Stimulated activated CD8-positive, alpha-beta memory T cell treated with anti-CD3 and anti-CD28 coated beads, Interleukin-4, amount 100 ng/mL, for 24 hours (primary cell): Measurements from ENCODE around the gene ITGA5.
A peak's percentile ranks its signal among the peaks of the same experiment; 100 is the strongest.

Experiments used
- DNase-seq: peaks from one replicate; pipeline ENCODE4 v3.0.0-alpha.2; 2020; ENCODE audit warnings: low read depth

ITGA5 gene

DNA sequence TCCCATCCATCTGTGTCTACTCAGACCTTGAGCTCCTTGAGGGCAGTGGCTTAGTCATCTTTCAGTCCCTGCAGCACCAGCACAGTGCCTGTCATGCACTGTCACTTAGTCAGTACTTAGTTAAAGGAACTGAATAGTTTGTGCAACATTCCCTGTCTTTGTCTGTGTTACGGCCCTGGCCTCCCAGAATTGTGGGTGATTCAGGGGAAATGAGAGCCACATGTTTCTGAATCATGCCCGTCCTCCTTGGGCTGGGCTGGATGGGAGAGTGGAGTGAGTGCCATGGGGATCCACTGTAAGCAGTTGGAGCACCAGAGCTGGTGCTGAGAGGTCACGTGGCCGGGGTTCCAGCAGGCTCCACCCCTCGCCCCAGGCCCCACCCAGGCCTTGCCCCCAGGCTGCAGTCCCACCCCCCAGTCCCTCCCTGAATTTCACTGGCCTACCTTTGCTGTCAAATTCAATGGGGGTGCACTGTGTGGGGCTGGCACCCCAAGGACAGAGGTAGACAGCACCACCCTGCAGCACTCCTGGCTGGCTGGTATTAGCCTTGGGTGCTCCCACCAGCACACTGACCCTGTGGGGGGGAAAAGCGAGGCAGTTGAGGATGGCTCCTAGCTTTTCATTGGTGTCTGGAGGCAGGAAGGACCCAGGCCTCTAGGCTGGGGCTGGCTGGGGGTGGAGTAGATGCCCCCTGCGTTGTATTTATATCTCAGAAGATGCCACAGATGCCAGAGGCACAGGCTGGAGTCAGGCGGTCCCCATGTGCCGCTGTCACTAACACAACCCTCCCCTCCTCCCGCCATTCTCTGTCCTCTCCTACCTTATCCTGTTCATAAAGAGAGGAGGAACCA is 7.5 kb downstream of the ITGA5 start:
- no peak for DNase-seq

DNA sequence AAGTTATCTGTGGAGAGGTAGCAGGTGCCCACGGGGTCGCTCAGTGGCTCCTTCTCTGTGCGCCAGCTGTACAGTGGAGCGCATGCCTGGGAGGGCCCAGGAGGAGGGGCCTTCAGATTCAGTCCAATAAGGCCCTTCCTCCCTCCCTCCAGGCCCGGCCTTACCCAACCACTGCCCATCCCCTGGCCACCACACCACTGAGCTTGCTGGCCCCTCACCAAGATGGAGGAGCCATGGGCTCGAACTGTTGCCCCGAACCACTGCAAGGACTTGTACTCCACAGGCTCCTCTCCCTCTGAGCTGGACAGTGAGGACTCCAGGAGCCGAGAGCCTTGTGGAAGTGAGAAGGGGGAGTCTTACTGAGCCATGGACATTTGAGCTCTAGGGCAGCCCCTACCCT is 9.8 kb downstream of the ITGA5 start:
- no peak for DNase-seq

DNA sequence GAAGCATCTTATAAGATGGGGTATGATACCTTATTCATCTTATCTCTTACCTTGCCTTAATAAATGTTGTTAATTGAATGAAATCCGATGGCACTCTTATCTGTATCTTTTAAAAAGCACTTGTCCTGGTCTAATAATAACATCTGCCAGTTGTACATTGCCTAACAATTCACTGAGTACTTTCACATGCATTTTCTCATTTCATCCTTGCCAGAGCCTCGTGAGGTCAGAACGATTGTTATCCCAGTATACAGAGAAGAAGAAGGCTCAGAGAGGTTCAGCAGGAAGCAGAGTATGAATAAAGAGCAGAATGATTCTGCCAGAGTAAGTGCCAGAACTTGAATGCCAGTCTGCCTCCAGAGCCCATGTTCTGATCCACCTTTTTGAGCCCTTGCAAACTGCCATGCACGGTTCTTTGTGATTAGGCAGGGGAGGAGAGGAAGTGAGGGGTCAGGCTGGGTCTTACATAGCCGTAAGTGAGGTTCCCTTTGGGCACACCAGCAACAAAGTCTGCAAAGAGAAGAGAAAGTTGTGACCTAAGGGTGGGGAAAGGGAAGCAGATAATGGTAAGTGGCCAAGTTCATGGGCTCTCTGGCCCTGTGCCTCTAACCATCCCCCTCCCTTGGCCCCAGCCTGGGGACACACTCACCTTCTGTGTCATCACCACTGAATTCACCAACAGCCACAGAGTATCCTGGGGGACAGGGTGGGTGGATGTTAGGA is 11.7 kb downstream of the ITGA5 start:
- DNase-seq, result no peak

DNA sequence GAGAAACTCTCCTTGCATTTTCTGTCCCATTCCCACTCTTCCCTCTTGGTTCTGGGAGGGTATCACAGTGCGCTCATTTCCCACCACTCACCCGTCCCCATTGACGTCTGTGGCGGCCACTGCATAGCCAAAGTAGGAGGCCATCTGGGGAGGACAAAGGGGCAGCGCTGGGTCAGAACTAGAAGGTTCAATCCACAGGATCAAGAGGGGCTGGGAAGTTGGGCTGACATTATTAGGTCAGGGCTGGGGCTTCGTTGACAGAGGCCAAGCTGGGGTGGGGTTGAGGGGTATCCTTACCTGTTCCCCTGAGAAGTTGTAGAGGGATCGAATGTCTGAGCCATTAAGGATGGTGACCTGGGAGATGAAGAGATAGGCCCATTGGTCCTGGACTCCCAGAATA is 13.5 kb downstream of the ITGA5 start:
- DNase-seq, result no peak

GRCh38 chr12:54405106-54405505 is 14.0 kb downstream of the ITGA5 start:
- no peak for DNase-seq

GRCh38 chr12:54404061-54405004 is 14.7 kb downstream of the ITGA5 start:
- no peak for DNase-seq

DNA sequence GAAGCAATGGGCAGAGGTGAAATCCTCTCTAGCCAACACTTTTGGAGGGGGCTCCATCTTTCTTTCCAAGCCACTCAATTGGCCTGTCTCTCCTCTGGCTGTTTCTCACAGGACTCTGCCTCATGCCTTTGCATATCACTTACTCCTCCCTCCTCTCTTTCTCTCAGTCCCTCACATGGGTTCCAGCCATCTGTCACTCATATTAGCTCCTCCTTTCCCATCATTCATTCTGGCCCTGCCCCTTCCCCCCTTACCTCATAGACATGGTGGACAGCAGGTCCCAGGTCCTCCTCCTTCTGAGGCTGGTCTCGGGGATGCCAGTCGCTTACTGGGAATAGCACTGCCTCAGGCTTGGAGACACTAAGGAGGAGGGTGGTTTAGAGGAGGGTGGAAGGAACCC is 17.9 kb downstream of the ITGA5 start:
- no peak for DNase-seq

DNA sequence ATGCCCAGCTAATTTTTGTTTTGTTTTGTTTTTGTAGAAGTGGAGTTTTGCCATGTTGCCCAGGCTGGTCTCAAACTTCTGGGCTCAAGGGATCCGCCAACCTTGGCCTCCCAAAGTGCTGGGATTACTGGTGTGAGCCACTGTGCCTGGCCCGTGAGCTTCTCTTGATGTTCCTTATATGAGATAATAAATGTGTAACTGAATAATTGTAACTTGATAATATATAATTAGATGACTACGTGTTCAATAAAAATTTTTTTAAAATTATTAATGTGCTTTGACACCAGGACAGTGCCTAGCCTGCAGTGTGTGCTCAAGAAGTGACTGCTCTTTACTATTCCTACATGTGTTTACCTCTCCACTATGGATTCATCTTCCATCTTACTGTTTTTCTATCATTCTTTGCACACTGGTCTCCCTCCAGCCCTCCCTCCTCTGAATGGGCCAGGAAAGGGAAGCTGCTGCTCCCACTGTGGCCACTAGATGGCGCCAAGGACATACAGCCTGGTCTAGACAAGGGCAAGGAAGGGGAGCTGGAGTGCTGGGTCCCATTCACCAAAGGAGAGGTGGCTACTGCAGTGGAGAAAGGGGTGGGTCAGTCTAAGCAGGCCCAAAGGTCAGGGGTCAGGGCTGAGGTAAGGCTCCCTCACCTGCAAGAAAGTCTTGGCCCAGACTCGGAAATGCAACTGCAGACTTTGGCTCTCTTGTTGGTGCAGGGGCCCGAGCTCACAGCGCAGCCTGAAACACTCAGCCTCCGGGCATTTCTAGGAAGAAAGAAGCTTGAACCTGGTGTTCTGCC is 19.9 kb downstream of the ITGA5 start:
- peak; percentile 74 for DNase-seq

DNA sequence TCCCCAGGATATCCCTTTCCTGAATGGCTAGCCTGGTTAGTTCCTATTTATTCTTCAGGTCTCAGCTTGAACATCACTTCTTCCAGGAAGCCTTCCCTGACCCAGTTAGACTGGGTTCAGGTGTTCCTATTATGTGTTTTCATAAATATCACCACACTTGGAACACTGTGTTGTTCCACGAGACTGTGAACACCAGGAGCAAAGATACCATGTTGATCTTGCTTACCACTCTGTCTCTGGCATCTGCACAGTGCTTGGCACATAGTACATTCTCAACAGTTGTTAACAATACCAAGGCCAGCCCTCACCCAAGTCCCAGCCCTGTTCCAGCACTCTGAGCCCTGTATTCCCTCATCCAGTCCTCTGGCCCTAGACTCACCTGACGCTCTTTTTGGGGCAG is 20.8 kb downstream of the ITGA5 start:
- no peak for DNase-seq

- no peak for DNase-seq
Measured at GRCh38 chr12:54397157-54397556, 21.9 kb downstream of the ITGA5 start.

GRCh38 chr12:54395545-54395944 is 23.5 kb downstream of the ITGA5 start:
- no peak for DNase-seq

GRCh38 chr12:54394986-54395385 is 24.1 kb downstream of the ITGA5 start:
- no peak for DNase-seq

DNA sequence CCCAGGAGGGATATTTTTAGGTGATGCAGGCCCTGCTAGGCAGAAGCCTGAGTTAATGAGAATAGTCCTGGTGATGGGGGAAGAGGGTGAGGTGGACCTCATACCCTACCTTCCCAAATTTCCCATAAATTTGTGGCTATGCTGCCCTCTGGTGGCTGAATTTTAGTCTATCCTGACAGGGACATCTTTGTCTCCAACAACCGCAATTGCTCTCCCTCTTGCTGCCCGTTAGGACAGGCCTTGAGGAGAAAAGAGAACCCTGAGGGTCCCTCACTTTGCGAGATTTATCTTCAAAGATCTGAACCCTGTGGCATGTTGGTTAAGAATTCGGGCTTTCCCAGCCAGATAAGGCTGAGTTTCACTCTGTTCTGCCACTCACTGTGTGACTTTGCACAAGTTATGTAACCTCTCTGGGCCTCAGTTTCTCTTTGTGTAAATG is 24.8 kb downstream of the ITGA5 start:
- DNase-seq, result no peak

- no peak for DNase-seq
Measured at GRCh38 chr12:54393743-54394142, 25.3 kb downstream of the ITGA5 start.

DNA sequence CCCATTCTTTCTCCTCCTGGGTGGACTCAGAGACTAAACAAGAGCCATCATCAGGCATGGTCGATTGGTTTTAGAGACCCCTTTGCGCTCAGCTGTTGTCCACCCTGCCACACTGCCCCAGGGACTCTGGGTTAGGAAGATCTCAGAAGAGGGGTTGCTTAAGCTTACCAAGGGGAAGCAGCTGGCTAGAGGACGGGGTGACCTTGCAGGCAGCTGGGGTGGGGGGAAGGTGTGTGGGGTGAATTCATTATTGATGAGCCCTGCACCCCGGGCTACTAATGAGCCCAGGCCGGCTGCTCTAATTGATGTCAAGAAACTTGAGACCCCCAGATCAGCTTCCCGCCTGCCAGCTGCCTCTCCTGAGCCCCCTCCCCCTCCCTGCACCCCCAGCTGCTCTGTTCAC is 25.9 kb downstream of the ITGA5 start:
- no peak for DNase-seq

DNA sequence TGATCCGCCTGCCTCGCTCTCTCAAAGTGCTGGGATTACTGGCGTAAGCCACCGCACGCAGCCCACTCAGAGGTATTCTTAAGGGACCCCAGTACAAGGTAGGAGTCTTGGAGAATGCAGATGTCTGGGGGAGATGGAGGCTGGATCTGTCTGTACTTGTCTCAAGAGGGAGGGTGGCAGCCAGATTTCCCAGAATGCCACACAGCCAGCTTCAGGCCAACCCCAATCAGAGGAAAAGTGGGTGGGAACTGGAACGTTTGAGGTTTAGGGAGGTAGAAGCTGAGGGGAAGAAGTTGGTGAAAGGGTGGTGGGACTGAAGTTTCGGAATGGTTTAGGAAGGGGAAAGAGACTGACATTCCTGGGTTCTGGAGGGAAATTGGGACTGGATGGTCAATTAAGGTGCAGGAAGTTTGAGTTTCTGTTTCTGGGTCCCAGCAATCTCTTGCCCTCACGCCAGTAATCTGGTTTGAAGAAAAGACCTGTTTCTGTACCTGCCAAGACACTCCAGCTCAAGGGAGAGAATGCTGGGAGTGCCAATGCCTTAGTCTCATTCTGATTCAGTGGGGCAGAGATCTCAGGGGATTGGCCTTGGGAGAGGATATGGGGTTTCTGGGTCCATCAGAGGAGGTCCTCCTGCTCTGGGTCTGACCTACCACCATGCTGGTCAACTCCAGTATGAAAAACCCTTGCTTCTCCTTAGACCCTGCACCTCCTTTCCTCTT is 26.4 kb downstream of the ITGA5 start:
- DNase-seq, result no peak

GRCh38 chr12:54390668-54391551 is 28.2 kb downstream of the ITGA5 start:
- DNase-seq, result peak; percentile 61

- DNase-seq, result no peak
Measured at GRCh38 chr12:54390176-54390667, 28.8 kb downstream of the ITGA5 start.

DNA sequence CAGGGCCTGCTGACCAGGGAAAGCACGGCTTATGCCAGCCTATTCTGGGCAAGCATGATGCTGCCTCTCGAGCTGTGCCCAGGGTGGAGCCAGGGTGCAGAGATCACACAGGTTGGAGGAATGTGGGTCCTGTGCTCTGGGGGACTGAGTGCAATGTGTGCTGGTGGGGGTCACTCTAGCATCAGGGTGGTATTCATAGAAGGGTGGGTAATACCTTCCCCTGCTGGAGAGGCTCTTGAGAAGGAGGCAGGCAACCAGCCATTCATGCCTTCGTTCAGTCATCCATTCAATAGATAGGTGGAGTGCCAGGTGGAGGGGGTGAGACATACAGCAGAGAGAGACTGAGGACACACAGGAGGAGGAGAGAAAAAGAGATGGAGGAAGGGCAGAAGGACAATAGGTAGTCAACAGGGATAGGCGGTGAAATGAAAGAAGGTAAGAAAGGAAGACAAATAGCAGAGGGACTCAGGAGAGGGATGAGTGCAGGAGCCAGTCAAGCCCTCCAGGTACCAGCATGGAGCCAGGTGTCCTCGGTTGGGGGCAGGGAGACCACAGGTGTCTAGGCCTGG is 29.4 kb downstream of the ITGA5 start:
- no peak for DNase-seq
